Panc1 (cell line): ENCODE measurements around the gene DGKZ. TPM values are rescaled to one million over a fixed set of nuclear protein-coding genes. Genes with fewer than 3 reads are reported as not detected.
A peak's percentile ranks its signal among the peaks of the same experiment; 100 is the strongest.

ENCODE experiments used
- ATAC-seq: fragments of 200-7000 bp; cut with Tn5 transposase; 2 replicates; pipeline ENCODE4 v1.9.1; 2020; ENCODE audit warnings: mild to moderate bottlenecking, moderate library complexity
- Bru-seq: library from RNA; stranded (reverse); fragments of 400-500 nt; gene quantifications from one replicate; lab custom pipeline; 2021; lab: Mats Ljungman, UMichigan
- BruChase-seq, 2 experiments: library from RNA; stranded (reverse); fragments of 400-500 nt; gene quantifications; one replicate each; lab custom pipeline; 2021; lab: Mats Ljungman, UMichigan
- BruUV-seq: library from RNA; stranded (reverse); fragments of 400-500 nt; replicated peaks from 2 replicates; lab custom pipeline; 2021; lab: Mats Ljungman, UMichigan
- CTCF ChIA-PET: fragments of 300-600 bp; sonication (Branson Sonifier 250); formaldehyde crosslinking; loops from one replicate; lab custom pipeline; 2022; ENCODE audit warnings: antibody characterized with exemption; lab: Charles Lee
- POLR2A ChIA-PET: fragments of 300-600 bp; sonication (Branson Sonifier 250); formaldehyde crosslinking; loops from one replicate; lab custom pipeline; 2022; ENCODE audit warnings: antibody characterized with exemption; lab: Charles Lee
- DNase-seq: peaks from one replicate; pipeline ENCODE4 v3.0.0-alpha.2; 2010; ENCODE audit warnings: low read depth, low spot score
- H3K27ac ChIP-seq: 2 replicates; pipeline ENCODE4 v1.5.1; 2011; ENCODE audit warnings: mild to moderate bottlenecking, low read length, inconsistent platforms
- H3K27me3 ChIP-seq: fragments of 200-500 bp; sonication (Bioruptor generic); 2 replicates; pipeline ENCODE4 v1.6.0; 2014; ENCODE audit warnings: low read length, inconsistent platforms; ENCODE audit not compliant: control insufficient read depth, insufficient read depth
- H3K36me3 ChIP-seq: fragments of 200-500 bp; sonication (Bioruptor generic); 2 replicates; pipeline ENCODE4 v1.5.1; 2014; ENCODE audit warnings: inconsistent platforms, mild to moderate bottlenecking, low read length, moderate library complexity; ENCODE audit not compliant: control insufficient read depth, insufficient read depth
- H3K4me1 ChIP-seq: 2 replicates; pipeline ENCODE4 v1.5.1; 2011; ENCODE audit warnings: inconsistent platforms, mild to moderate bottlenecking, low read length, moderate library complexity; ENCODE audit not compliant: control insufficient read depth, insufficient read depth
- H3K4me3 ChIP-seq, 2 experiments: 2 replicates each; pipeline ENCODE4 v1.5.1; 2011 to 2012; ENCODE audit warnings: low read depth in 2 of 2, low read length in 2 of 2, mild to moderate bottlenecking in 2 of 2, inconsistent platforms in 1 of 2, moderate library complexity in 1 of 2
- H3K9me3 ChIP-seq: fragments of 200-500 bp; sonication (Bioruptor generic); 2 replicates; pipeline ENCODE4 v1.5.1; 2014; ENCODE audit warnings: low read depth, mild to moderate bottlenecking, inconsistent platforms, low read length, moderate library complexity; ENCODE audit not compliant: control insufficient read depth, insufficient read depth
- CTCF ChIP-seq: fragments of 450-650 bp; IDR thresholded peaks from 2 replicates; pipeline ENCODE4 v1.5.1; 2017; ENCODE audit warnings: mild to moderate bottlenecking
- POLR2AphosphoS5 ChIP-seq: IDR thresholded peaks from 2 replicates; pipeline ENCODE4 v1.6.1; 2012; ENCODE audit warnings: mild to moderate bottlenecking, low read depth, low read length, moderate library complexity
- REST ChIP-seq, 2 experiments: IDR thresholded peaks; 2 replicates each; pipeline ENCODE4 v1.6.1; 2011 to 2012; ENCODE audit warnings: low read depth in 2 of 2, control low read depth in 1 of 2, low read length in 1 of 2, mild to moderate bottlenecking in 1 of 2, moderate library complexity in 1 of 2; ENCODE audit not compliant: insufficient read depth in 1 of 2
- SIN3A ChIP-seq: IDR thresholded peaks from 2 replicates; pipeline ENCODE4 v1.6.1; 2012; ENCODE audit warnings: low read depth, mild to moderate bottlenecking, low read length, moderate library complexity, borderline replicate concordance; ENCODE audit not compliant: insufficient read depth
- TCF7L2 ChIP-seq: IDR thresholded peaks from 2 replicates; pipeline ENCODE4 v1.6.1; 2011; ENCODE audit warnings: mild to moderate bottlenecking, low read depth, low read length, inconsistent platforms
- in situ Hi-C: cut with HindIII; loops from 2 replicates; pipeline ENCODE4 v1.10.0; 2016; ENCODE audit warnings: low sequenced_read_pairs, low pct_unique_long_range_greater_than_20kb
- intact Hi-C: fragments of 100-400 bp; cut with micrococcal nuclease; formaldehyde crosslinking; loops from one replicate; pipeline ENCODE4 v1.10.0; 2022; ENCODE audit not compliant: unreplicated experiment
- long read RNA-seq: library from polyadenylated mRNA; unstranded; transcript quantifications from one replicate; pipeline ENCODE4 v2.0.0, GENCODE V29; 2021; ENCODE audit not compliant: unreplicated experiment
- polyA plus RNA-seq: library from polyadenylated mRNA; unstranded; fragments of >200 nt; gene quantifications from one replicate; pipeline ENCODE4 v1.2.1, GENCODE V29; 2012; ENCODE audit warnings: missing spikeins; ENCODE audit not compliant: insufficient read length
- total RNA-seq: library from RNA; stranded (reverse); gene quantifications from one replicate; pipeline ENCODE4 v1.2.1, GENCODE V29; 2021; ENCODE audit not compliant: unreplicated experiment

Gene DGKZ
- 104 TPM for total RNA-seq
- 172 TPM for polyA plus RNA-seq
- Bru-seq, nascent RNA = percentile 62 among the genes with signal in this experiment
- percentile 68 among the genes with signal in this experiment for BruChase-seq, experiment 1, labeled RNA remaining after a 2-hour chase
- BruChase-seq, experiment 2, labeled RNA remaining after a 6-hour chase = percentile 75 among the genes with signal in this experiment
- long read RNA-seq, transcript DGKZ-203 (31 exons, 2,862 nt) = major isoform, 5 of 57 reads
- long read RNA-seq, partial matches to known transcripts = 42 of 57 reads
- long read RNA-seq, other reads (novel, unspliced or antisense) = 7 of 57 reads

- intact Hi-C loops (no loop called here), in situ Hi-C loops (no loop called here)
- DNase-seq = no peak
- TF ChIP-seq TCF7L2 (no peak), POLR2AphosphoS5 (no peak), SIN3A (peak; percentile 68; the same call in 1 of the 2 replicates), CTCF (peak; percentile 99), REST (IDR thresholded peaks at IDR 0.05; ENCODE audit: insufficient read depth in 1 of 2, low read depth in 2 of 2, low read length in 1 of 2) (no peak)
- H3K27ac ChIP-seq = peak within 1 kb of the TSS; percentile 82
- no TSS peak for BruUV-seq
- H3K9me3 ChIP-seq = no peaks in the 10 kb centered on the region
- H3K27me3 ChIP-seq = no peaks in the 10 kb centered on the region
- ChIA-PET POLR2A (interaction anchor here (0.7 kb wide), 1 partner anchor 252 kb away, joined by 3 read pairs; no protein-coding TSS in a partner anchor), CTCF (no interaction called here)
- H3K4me1 ChIP-seq = peaks cover 22% of the 10 kb centered on the region
- H3K36me3 ChIP-seq = no peaks in the 10 kb centered on the region
- H3K4me3 ChIP-seq = peak within 1 kb of the TSS; percentile 80 to 83
- peak; percentile 90 for ATAC-seq
These were observed at the start of gene DGKZ for GRCh38 chr11:46346886-46347636. TSS of gene DGKZ (plus strand) at chr11:46347463. CDS start at chr11:46347660, 197 bp downstream.

- CTCF ChIA-PET = no interaction called here
- DNase-seq (no peak), ATAC-seq (no peak)
- no TSS peak for BruUV-seq
- Histone ChIP-seq H3K4me1 (peaks cover 8% of the 10 kb centered on the region), H3K27me3 (no peaks in the 10 kb centered on the region), H3K36me3 (no peaks in the 10 kb centered on the region), H3K9me3 (no peaks in the 10 kb centered on the region), H3K4me3 (no peak overlapping the region), H3K27ac (no peak overlapping the region)
- in situ Hi-C loops (no loop called here), intact Hi-C loops (no loop called here)
- POLR2A ChIA-PET = interaction anchor here (0.6 kb wide), 1 partner anchor 22 kb away, joined by 3 read pairs; no protein-coding TSS in a partner anchor
- TF ChIP-seq CTCF (no peak), POLR2AphosphoS5 (no peak), REST (IDR thresholded peaks at IDR 0.05; ENCODE audit: insufficient read depth in 1 of 2, low read depth in 2 of 2, low read length in 1 of 2) (no peak), SIN3A (no peak), TCF7L2 (no peak)
These were observed 48.4 kb upstream of the DGKZ start for GRCh38 chr11:46298699-46299433.
